HG02938 (cell line): ENCODE results near the gene TRIM3.

Experiments
- ATAC-seq: cut with Tn5 transposase; IDR thresholded peaks from one replicate; pipeline ENCODE4 v1.9.1; 2021; ENCODE audit warnings: mild to moderate bottlenecking, moderate library complexity; ENCODE audit not compliant: unreplicated experiment

Gene TRIM3

DNA sequence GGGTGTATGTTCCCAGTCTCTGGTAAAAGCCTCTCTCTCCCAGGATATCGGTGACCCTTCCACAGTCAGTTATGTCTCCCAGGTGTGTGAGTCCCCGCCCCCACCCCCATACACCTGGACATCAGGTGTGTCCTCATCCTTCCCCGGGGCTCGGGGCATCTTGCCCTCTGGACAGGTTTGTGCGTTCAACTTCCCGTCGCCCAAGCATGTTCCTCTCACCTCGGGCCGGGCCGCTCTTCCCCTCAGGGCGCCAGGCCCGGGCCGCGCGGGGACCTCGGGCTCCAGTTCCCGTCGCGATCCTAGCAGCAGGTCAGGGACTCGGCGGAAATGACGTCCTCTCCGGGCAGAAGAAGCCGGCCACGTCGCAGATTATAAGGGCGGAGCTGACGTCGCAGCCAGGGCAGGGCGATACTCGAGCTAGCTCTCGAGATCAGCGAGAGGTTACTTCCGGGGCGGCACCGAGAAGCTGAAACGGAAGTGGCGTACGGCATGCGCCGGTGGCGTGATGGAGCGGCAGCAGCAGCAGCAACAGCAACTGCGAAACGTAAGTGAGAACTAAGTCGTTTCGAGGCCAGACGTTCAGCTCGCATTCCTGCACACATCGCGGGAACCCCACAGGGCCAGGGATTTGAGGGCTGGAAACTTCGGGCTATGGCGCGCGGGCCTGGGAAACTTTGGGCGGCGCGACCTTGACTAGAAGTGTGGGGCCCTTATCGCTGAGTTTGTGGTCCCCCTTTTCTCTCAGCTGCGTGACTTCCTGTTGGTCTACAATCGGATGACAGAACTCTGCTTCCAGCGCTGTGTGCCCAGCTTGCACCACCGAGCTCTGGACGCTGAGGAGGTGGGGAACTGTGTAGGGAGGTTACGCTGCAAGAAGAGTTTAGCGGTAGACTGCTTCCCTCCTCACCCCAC, 7.5 kb upstream of the TRIM3 start, which contains the start of the genes ARFIP2 and TIMM10B:
TSS of gene ARFIP2 (minus strand) at position 320 of the 912 bp plus-strand sequence. CDS start 910 bp downstream, outside the sequence.
TSS of gene TIMM10B (plus strand) at position 490 of the 912 bp plus-strand sequence. CDS start at position 506, 16 bp downstream.
- ATAC-seq = peak; percentile 99

DNA sequence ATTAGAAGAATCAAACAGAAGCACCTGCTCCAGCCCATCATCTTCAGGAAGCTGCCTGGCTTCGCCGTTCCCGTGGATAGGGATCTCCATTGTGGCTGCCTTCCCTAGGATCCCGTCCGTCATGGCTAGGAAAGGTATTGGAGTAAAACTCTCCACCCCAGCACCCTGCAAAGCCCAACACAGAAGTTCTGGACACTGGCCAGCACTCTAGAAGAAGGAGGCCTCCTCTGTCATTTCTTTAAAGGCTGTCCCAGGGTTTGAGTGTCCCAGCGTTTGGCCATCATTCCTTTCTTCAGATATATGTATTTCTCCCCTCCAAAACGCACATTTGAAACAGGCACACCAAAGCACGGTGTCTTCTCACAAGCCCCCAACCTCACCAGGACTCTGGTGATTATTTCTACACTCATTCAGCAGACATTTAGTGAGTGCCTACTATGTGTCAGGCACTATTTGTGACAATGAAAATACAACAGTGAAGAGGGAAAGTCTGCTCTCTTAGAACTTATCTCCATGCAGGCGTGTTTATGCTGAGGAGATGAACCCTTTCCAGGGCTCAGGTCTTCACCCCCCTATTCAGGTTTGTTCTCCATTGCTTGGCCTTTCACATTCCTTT, 6.7 kb upstream of the TRIM3 start:
- no peak for ATAC-seq

DNA sequence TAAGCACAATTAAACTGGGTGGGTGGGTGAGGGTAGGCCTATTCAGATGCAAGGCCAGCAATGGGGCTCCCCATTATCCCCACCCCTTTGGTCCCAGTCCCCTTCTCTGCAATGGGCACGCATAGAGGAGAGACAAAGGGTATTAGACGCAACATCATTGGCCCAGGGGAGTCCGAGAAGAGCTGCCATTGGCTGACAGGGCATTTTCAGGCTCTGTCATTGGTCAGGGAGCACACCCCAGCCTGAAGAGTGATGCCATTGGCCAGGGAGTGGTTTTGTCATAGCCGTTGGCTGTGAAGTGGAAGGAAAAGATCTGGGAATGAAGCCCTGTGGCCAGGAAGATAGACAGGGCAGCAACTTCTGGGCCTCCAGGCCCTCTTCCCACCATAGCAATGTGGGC, 2.8 kb upstream of the TRIM3 start:
- no peak for ATAC-seq

DNA sequence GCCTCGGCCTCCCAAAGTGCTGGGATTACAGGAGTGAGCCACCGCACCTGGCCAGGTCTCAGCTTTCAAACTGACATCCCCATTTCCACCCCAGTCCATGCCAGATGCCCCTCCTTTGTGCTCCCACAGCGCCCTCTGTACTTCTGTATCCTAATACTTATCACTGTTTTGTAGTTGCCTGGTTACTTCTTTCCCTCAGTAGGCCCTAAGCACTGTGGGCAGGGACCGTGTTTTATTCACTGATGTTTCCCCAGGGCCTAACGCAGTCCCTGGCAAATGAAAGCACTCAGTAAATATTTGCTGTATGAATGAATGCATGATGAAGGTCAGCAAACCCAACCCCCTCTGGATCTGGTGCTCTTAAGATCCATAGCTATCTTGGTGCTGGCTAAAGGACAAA, 2.2 kb upstream of the TRIM3 start:
- ATAC-seq = no peak

DNA sequence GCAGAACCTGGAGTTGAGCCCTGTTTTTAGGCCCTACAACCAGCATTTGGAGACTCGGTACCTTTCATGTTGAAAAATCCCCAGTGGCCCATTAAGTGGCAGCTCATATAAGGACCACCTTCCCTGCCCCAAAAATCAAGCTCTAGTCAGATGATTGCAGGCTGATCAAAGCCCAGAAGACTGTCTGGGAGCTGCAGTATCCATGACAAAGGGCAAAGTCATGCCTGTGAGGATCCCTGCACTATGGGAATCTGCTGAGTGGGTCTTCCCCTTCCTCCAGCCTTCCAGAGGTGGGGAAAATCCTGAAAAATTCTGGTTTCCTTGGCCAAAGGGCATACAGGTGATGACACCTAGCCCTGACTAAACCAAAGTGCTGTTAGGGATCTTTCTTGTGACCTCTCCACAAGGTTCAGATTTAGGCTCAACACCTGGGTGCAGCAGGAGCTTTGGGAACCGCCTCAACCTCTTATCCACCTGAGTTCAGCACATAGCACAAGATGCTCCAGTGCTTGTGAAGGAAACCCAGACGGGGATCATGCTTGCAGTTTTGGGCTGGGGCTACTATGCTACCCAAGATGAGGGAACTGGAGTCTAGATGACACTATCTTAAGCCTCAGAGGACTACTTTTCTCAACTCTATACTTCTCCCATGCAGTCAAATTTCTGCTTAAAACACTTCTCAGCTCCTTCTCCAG, 1.2 kb upstream of the TRIM3 start:
- no peak for ATAC-seq

DNA sequence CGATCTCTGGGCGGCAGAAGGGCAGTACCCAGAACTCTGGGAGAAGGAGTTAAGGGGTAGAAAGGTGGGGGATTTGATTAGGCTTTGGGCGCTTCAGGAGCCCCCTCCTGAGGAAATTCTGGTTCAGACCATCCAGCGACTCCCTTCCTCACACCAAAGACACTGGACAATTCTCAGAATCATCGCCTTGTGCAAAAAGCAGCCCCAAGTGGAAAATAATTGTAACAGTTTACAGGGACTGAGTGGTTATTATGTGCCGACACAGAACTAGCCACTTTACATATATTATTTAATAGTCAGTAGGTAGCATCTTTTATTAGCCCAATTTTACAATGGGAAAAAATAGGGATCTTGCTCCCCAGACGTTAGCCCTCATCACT, 662 bp upstream of the TRIM3 start:
- no peak for ATAC-seq

DNA sequence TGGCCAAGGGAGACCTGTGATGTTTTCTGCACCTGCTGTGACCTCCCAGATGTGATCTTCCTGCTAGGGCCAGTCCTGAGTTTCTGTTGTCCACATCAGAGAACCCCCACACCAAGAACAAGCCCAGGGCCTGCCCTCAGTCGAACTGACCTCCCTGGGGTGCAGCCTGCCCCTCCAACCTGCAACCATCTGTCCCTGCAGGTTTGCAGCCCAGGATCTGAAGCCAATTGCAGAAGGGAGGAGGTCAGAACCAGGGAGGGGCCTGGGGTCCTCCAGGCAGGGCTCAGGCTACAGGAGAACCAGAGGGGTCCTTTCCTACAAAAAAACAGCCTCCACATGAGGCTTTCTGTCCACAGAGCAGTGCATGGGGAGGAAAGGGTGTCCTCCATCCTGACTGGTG, 807 bp downstream of the TRIM3 start:
- no peak for ATAC-seq

DNA sequence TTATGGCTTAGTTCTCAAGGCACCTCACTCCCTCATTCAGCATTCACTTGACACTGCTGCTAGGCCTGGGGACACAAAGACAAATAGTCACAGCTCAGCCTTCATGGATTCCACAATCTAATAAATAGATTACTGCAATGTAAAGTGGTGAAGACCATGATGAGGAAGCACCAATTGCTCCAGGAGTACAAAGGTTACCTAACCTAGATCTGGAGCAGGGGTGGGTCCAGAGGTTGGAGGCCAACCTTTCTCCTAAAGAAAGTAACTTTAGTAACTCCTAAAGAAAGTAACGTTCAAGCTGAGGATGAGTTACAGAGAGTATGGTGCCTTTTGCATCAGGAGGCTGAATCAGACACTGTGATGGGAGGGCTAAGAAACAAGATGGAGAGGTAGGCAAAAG, 4.1 kb downstream of the TRIM3 start:
- no peak for ATAC-seq

DNA sequence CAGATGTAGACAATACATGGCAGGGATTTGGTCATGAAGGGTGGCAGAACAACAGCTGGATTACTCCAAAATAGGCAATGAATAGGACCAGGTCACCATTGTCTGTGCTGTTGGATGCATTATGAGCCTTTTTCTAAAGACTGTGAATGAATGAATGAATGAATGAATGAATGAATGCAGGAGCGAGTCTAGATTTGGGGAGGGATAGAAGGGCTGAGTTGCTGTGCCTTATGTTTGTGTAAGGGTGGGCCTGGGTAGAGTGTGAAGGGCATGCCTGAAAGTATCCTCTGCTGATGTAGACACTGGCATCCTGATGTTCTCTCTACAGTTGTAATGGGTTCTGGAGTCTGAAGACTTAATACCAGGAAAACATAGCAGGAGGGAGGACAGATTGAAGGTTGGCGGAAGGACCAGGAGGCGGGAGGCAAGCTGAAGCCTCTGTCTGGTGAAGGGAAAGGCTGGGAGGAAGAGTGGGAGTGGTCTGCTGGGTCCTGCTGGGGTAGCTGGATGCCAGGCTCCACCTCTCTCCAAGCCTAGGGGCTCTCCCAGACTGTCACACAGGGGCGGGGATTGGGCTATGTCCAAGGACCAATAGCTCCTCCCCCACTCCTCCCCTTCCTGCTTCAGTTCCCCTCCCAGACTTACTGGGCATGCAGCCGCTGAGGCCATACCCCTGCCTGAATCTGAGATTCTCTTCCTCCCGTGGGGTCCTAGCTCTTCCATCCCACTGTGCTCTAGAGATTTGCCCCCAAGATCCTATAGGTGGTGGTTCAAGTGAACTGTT, 4.8 kb downstream of the TRIM3 start:
- peak; percentile 55 for ATAC-seq

DNA sequence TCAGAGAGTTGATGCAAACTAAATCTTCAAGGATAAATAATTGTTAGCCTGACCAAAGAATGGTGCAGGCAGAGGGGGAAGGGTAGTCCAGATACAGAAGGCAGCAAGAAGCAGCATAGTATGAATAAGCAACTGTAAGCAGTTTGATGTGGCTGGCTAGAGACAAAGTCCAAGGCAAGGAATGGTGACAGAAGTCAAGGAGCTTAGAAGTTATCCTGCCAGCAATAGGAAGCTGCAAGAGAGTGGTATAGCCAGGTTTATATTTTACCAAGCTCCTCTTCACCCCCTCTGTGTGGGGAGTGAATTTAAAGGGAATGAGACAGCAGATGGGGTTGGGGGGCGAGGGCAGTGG, 14.7 kb downstream of the TRIM3 start:
- ATAC-seq = no peak

DNA sequence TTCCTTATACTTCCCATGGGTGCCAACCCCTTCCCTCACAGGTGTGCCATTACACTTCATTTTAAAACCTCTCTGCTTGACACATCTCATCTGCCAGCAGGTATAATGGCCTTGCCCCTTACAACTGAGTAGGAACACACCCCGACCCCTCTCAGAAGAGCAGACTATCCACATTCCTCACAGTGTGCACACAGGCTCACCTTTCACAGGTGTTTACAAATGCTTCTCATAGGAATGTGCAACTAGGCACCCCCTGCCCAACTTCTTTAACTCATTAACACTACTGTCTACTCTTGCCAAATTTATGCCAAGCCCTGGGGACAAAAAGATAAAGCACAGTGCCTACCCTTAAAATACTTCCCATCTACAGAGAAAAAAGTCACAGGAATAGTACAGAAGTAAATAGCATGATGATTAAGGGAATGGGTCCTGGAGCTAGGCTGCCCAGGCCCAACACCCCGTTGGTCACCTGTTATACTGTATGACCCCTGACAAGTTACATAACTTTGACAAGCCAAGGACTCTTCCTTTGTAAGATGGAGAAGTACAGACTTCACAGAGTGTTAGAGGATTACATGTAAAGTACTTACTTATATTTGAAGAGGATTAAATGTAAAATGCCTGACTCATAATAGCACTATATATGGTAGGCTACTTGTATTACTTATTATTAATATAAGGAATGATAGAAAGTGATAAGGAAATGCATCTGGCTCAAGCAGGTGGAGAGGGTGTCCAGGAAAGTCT, 15.2 kb downstream of the TRIM3 start:
- ATAC-seq = no peak

DNA sequence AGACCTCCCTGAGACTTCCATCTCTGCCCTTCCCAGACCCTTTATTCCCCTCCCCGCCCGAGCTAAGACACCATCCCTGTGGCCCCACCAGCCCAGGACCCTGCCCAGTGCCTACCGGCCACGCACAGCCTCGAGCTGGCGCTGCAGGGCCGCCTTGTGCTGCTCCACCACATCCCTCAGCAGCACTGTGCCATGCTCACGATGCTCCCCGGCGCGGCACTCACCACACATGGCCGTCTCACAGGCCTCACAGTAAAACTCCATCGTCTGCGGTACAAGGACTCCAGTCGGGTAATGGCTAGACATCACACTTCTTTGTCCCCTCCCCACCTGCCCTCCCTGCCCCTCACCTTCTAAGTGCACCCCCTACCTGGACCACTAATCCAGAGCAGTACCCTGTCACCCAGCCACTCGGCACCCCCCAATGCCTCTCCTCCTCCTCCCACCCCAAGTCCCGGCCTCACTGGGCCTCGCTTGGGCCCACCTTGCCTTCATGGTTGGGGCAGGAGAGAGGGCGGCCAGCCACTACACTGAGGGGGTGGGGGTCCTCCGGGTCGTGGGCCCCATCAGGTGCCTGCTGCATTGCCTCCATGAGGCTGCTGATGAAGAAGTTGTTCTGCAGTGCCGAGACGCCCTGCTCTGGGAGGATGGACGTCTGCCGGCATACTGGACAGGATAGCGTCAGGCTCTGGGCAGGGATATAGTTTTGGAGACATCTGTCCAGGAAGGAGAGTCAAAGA, 16.0 kb downstream of the TRIM3 start:
- no peak for ATAC-seq

DNA sequence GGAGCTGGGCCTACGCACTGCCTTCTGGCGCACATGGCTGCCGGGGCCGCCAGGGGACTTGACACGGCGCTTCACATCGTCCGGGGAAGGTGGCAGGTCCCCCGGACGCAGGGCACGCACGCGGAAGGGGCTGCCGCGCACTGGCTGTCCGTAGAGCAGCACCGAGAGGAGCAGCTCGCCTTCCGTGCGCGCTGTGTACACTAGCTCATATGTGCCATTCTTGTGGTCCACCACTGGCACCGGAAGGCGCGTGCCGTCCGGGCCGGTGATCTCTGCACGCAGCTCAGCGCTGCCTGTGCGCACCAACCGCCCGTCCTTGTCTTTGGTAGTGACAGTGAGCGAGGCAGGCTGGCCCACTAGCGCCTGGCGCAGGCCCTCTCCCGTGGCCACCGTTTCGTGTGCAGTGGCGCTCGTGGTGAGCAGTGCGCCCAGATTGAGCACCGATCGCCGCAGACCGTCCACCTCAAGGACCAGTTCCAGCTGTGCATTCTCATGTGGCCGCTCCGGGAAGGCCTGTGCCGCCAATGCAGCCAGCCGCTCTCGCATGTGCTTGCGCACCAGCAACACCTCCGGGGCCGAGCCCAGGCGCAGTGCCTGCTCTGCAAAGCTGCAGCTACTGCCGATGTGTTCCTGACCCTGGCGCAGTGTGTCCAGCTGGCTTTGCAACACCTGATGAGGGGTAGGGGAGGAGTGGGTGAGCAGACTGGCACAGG, 17.2 kb downstream of the TRIM3 start:
- ATAC-seq = no peak

DNA sequence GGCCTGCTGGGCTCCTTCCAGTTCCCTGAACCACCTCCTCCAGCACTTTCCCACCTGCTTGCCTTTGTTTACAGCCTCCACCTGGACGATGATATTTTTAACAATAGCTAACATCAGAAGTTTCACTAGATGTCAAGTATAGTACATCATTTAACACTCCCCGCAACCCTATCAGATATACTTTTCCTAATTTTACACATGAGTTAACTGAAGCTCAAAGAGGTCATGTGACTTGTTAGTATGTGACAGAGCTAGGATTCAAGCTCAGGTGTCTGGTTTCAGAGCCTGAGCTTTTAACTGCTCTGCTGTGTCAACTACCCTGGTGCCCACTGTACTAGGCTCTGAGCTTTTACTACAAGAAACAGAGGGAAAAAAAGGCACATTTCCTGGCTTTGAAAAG, 18.7 kb downstream of the TRIM3 start:
- ATAC-seq = no peak

DNA sequence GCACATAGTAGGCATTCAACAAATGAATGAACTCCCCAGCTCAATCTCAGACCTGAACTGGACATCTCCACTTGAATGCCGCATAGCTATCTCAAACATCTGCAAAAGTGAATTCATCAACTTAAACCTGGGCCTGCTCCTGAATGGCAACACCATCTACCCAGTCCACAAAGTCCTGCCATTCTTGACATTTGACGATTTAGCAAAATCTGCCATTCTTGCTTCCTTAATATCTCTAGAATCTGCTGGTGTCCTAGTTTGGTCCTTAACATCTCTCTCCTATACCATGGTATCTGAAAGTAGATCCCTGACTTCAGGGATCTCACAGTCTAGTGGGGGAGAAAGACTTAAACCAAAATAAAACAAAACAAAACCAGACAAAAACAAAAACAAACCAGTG, 20.6 kb downstream of the TRIM3 start:
- no peak for ATAC-seq

DNA sequence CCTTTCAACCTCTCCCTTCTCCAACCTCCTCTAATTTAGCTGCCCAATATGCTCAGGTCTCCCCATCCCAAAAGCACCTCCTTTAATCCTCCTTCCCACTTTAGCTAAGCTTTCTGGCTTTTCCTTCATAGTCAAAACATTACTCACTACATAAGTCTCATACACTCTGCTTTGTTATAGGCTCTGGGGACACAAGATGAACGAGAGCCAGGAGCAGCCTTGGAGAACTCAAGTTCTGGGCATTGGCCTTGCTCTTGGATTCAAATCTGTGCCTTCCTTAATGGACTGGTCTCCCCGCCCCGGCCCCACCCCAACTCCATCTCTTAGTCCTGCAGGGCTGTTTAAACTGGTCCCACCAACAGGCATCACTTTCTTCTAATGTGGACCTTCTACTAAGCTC, 21.5 kb downstream of the TRIM3 start:
- ATAC-seq = no peak

DNA sequence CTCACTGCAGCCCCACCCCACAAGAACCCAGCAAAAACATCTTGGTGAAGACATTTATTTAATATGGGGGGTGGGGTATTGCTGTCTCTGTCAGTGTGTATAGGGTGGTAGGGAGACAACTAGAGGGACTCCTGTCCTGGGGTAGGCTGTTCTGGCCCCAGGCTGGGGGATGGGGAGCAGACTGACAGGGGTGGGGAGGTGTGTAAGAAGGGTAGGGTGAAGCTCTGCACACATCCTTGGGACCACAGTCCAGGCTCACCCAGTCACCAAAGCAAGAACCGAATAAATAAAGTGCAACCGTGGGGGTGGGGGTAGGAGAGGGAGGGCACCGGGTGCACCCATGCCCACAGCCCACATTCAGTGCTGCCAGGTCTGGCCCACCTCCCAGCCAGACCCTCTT, 25.2 kb downstream of the TRIM3 start:
- ATAC-seq = no peak

DNA sequence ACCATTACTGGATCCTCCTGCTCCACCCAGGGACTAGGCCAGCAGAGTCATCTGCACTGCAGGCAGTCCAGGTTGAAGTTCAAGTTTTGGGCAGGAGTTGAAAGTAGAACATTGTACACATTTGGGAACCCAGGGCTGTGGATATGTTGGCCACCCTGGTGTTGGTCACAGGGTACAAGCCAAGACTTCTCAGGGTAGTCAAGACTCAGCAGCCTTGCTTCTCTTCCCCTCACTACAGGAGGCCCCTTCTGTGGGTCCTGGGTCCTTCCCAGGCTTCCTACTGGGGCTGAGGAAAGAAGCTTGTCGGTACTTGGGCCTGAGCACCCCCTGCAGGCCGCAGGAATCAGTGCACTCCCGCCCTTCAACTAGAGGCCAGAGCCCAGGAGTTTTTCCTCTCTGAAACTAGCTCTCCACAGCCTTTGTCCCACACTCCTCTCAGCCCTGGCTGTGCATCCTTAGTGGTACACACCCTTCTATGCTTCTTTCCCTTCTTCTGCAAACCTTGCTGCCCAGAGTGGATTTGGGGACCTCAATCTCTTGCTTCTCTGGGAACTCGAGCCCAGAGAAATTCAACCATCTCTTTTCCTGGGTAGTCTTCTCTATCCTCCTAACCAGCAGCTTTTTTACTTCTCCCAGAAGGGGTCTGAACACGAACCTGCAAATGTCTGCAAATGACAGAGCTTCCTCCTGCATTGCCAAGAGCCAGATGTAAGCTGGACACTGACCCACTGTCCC, 30.3 kb downstream of the TRIM3 start:
- ATAC-seq = peak; percentile 77
